Inflammatory macrophage treated with lipopolysaccharide for 1 hour (primary cell): Measurements from ENCODE around the gene MYO1F.
"Not testable (repeated sequence)": the region's sequence is repeated elsewhere in the genome, so short reads cannot be mapped to it uniquely, and the experiment has no call there.

ENCODE experiments used
- DNase-seq, 2 donors: peaks; one replicate each; pipeline ENCODE4 v3.0.0-alpha.2; 2020 to 2022

The MYO1F gene

DNA sequence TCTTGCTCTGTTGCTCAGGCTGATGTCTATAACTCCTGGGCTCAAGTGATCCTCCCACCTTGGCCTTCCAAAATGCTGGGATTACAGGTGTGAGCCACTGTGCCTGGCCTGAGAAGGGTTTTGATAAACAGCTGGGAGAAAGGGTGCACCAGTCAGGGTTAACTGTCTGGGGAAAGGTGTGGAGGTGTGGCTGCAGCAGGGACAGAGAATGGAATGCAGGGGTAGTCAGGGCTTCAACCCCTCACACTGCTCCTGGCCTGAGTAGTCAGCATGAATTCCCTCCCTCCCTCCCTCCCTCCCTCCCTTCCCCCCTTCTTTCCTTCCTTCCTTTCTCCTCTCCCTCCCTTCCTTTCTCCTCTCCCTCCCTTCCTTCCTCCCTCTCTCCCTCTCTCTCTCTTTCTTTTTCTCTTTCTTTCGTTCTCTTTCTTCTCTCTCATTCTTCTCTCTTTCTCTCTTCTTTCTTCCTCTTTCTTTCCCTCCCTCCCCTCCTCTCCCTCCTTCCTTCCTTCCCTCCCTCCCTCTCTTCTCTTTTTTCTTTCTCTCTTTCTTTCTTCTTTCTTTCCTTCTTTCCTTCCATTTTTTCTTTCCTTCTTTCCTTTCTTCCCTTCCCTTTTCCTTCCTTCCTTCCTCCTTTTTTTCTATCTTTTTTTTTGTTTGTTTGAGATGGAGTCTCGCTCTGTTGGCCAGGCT, 16.0 kb downstream of the MYO1F start:
- no peak for DNase-seq

- no peak for DNase-seq
Measured at GRCh38 chr19:8558325-8558724, 18.9 kb downstream of the MYO1F start.

- DNase-seq: peak; percentile 19 to 61
Measured at GRCh38 chr19:8557642-8558238, 19.5 kb downstream of the MYO1F start.

DNA sequence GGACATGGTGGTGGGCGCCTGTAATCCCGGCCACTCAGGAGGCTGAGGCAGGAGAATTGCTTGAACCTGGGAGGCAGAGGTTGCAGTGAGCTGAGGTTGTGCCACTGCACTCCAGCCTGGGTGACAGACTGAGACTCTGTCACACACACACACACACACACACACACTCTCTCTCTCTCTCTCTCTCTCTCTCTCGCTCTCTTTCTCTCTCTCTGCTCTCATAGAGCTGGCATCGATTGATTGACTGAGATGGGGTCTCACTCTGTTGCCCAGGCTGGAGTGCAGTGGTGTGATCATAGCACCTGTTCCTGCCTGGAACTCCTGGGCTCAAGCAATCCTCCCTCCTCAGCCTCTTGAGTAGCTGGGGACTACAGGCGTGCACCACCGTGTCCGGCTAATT, 23.5 kb downstream of the MYO1F start:
- not testable (repeated sequence) for DNase-seq

DNA sequence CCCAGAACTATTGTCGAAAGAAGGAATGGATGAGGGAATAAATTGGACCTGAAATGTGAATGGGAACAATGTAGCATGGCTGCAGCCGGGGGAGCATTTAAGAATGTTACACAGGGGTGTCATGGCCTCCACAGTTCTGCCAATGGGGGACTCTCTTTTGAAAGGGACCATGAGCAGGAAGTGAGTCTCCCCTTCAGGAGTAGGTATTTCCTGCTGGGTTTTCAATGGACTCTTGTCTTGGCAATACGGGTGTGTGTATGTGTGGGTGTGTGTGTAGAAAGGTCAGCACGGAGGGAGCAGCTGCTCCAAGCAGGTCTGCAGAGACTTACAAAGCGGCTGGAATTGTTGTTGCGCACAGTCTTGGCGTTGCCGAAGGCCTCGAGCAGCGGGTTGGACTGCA, 24.4 kb downstream of the MYO1F start:
- DNase-seq: peak in 1 of 2 donors; percentile 18

DNA sequence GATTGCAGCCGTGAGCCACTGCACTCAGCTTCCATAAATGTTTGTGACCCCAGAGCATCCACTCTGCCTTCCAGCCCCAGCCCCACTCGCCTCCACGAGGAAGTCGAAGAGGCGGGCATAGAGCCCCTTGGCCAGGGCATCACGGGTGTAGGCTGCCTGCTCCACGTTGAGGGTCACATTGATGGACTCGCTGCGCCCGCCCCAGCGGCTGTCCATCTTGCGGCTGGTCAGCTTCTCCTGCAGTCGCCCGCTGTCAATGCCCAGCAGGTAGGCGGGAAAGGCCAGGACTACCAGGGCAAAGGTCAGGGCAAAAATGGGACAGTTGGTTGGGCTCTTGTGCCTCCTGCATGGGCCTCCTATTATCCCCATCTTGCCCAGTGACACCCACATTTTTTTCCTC, 27.2 kb downstream of the MYO1F start:
- DNase-seq: no peak

GRCh38 chr19:8545743-8546142, 31.5 kb downstream of the MYO1F start:
- DNase-seq: no peak

GRCh38 chr19:8544168-8544567, 33.1 kb downstream of the MYO1F start:
- DNase-seq: no peak

- DNase-seq: no peak
Measured at GRCh38 chr19:8539621-8540149, 37.6 kb downstream of the MYO1F start.

GRCh38 chr19:8537099-8537498, 40.1 kb downstream of the MYO1F start:
- DNase-seq: no peak

DNA sequence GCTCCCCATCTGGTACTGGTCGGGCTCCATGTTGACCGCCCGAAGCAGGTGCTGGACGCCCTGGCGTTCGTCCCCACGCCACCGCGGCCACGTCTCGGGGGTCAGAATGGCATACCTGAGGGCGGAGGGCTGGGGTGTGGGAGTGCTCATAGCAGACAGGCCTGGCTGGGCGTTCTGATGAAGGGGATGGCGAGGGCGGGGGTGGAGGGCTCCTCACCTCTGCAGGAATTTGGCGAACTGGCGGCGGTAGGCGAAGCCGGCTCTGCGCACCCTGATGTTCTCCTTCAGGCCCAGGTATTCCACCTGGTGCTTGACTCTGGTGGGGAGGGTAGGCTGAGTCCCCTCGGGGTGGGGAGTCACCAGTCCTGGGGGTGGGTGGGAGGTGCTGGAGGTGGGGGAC, 41.0 kb downstream of the MYO1F start:
- no peak for DNase-seq

DNA sequence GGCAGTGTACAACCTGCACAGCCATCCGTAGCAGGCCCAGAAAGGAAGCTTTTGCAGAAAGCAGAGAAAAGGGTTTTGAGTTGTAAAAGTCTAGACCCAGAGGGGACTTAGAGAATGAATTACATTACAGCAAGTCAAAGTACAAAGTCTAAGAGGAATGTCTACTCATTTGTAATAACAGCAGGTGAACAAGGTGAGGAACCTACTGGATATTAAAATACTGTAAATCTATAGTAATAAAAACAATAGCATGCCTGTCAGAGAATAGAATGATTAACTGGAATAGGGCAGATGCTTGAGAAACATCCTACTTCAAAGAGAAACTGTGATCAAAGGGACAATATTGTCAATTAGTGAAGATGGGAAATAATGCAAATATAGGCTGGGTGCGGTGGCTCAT, 45.0 kb downstream of the MYO1F start:
- no peak for DNase-seq

DNA sequence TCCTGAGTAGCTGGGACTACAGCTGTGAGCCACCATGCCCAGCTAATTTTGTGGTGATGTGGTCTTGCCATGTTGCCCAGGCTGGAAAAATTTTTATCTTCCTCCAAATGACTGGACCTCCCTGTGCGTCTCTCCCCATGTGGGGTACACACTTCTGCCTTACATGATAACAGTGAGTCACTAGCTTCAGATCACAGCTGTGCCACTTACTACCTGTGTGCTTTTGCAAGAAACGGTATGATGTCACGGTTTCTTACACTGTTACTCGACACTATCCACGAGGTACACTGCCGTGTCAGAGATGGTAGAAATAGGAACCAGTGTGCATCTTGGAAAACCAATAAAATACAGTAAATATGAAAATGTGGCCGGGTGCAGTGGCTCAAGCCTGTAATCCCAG, 45.8 kb downstream of the MYO1F start:
- DNase-seq: no peak

DNA sequence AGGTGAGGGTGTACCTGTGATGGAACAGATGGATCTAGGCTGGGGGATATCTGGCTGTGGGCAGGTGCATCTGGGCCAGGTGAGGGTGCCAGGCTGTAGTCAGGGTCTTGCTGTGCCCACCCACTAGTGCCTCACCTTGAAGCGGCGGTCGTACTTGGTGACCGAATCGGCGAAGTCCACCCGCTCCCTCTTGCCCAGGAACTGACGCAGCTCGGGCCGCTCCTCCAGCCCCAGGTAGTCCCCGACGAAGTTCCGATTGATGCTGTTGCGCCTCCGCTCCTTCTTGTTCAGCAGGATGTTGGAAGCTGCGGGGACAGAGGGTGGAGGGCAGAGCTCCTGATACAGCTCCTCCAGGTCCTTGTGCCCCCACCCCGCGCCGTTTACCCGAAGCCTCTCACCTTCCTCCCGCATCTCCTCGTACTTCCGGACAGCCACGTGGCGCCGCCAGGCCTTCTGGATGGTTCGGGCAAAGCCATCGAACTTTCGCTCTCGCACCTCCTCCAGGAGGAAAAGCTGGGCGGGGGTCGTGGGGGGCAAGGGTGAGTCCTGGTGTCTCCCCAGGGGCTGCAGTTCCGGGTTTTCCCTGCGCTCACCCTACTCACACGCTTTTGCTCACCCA, 47.1 kb downstream of the MYO1F start:
- no peak for DNase-seq

DNA sequence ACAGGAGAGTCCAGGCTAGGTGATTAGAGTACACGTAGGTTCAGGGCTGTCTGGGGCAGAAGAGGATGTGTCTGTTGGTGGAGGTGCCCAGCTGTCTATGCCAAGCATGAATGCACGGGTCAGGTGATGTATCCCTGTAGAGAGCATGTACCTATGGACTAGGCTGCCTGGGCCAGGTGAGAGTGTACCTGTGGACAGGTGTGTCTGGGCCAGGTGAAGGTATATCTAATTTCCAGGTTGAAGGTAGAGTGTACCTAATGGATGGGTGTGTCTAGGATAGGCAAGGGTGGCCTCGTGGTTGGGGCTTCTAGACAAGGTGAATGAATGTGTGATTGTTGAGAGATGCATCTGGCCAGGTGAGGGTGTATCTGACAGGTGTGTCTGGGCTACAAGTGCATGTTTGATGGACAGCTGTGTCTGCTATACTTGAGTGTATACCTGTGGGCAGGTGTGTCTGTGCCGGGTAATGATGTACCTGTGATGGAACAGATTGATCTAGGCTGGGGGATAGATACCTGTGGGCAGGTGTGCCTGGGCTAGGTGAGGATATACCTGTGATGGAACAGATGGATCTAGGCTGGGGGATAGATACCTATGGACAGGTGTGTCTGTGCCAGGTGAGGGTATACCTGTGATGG, 47.8 kb downstream of the MYO1F start:
- DNase-seq: no peak

DNA sequence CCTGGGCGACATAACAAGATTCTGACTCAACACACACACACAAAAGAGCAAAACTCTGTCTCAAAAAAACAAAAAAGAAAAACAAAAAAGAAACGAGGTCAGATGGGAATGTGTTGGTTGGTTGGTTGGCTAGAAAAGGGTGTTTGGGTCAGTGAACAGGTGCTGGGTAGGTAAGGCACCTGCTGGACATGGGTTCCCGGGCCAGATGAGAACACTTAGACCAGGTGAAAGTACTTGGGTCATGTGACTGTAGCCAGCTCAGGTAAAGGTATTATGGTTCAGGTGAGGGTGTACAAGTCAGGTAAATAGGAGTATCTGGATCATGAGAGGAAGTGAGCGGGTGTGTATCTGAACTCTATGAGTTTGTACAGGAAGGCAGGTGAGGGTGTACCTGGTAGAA, 48.7 kb downstream of the MYO1F start:
- DNase-seq: no peak

DNA sequence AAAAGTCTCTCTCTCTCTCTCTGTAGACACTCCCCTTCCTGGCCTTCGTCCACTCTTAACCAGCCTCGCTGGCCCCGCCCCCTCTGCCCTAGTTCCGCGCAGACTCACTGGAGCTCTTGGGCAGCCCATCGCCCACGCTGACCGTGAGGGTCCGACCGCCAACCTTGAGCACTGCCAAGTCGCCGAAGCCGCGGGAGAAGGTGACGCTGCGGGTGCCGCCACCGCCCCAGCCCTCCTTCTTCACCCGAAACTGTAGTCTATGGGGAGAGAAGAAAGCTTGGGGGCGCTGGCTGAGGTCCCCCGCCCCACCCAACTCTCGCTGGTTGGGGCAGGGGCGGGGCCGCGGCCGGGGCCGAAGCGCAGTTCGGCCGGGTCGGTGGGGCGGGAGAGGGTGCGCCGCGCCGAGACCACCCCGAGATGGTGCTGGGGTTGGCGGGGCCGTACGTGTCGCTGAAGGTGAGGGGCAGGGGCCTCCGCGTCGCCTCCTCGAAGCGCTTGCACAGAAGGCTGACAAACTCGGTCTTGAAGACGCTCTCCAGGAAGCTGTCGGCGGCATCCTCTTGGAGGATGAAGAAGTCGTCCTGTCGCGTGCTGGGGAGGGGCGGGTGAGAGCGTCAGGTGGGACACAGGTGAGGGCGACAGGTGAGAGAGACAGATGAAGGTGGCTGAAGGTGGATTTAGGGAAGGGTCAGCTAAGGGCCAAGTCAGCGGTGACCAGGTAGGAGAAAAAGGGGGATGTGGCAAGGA, 50.7 kb downstream of the MYO1F start:
- DNase-seq: no peak

GRCh38 chr19:8525401-8525684, 51.9 kb downstream of the MYO1F start:
- DNase-seq: no peak

DNA sequence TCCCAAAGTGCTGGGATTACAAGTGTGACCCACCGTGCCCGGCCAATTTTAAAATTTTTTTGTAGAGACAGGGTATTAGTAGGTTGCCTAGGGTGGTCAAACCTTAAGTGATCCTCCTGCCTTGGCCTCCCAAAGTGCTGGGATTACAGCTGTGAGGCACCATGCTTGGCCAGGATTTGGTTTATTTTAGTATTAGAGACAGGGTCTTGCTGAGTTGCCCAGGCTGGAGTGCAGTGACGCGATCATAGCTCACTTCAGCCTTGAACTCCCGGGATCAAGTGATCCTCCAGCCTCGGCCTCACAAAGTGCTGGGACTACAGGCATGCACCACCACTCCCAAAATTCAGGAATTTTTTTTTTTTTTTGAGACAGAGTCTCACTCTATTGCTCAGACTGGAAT, 57.9 kb downstream of the MYO1F start:
- DNase-seq: no peak

DNA sequence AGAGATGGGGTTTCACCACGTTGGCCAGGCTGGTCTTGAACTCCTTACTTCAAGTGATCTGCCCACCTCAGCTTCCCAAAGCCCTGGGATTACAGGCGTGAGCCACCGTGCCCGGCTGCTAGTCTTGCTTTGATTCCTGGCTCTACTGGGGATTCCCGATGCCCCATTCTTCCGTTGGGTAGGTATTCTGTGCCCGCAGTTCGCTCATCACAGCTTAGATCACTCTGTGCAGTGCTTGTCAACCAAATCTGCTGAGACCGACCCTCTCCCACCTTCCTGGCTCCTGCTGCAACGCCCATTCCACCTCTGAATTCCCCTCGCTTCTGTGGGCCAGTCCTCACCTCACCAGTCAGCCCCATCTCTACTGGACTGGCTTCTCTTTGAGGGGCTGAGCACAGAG, 58.7 kb downstream of the MYO1F start:
- no peak for DNase-seq

- peak; percentile 81 to 90 for DNase-seq
Measured at GRCh38 chr19:8517551-8518442, 59.4 kb downstream of the MYO1F start.

DNA sequence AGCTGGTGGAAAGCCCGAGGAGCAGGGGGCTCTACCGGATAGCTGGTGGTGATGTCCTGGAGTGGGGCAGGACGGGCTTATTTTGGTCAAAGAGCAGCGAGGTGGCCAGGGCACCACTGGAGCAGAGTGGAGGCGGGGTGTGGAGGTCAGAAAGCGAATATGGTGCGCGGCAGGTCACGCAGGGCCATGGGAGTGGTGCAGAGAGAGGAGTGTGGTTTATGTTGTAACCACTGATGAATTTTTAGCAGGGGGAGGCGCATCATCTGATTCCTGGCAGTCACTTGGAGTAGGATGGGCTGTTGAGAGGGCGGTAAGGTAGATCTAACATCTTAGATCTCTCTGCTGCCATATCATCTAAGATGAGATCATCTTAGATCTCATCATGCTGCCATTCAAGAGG, 61.9 kb downstream of the MYO1F start:
- DNase-seq: peak; percentile 73 to 89
